HL-60 (cell line): ENCODE data around the gene NKX6-1.

Experiments used
- DNase-seq, 2 experiments: peaks; one replicate each; pipeline ENCODE4 v3.0.0-alpha.2; 2010 to 2020; ENCODE audit warnings: low read depth in 1 of 2, low spot score in 1 of 2
- H3K27ac ChIP-seq: fragments of 250-450 bp; sonication (Bioruptor Pico); replicated peaks from 2 replicates; pipeline ENCODE4 v1.5.1; 2020; ENCODE audit warnings: mild to moderate bottlenecking, moderate library complexity
- H3K27me3 ChIP-seq: fragments of 250-450 bp; sonication (Bioruptor Pico); 2 replicates; pipeline ENCODE4 v1.5.1; 2021; ENCODE audit warnings: mild to moderate bottlenecking, moderate library complexity; ENCODE audit not compliant: insufficient read depth, poor library complexity, severe bottlenecking
- H3K4me3 ChIP-seq: replicated peaks from 2 replicates; pipeline ENCODE4 v1.5.1; 2011; ENCODE audit warnings: mild to moderate bottlenecking, control low read depth, low read length; ENCODE audit not compliant: insufficient read depth
- CTCF ChIP-seq: IDR thresholded peaks from one replicate; pipeline ENCODE4 v1.5.1; 2011; ENCODE audit warnings: low read length, control low read depth, inconsistent platforms; ENCODE audit not compliant: insufficient read depth
- GABPA ChIP-seq: IDR thresholded peaks from 2 replicates; pipeline ENCODE4 v1.6.1; 2012; ENCODE audit warnings: low read depth
- POLR2AphosphoS5 ChIP-seq: IDR thresholded peaks from 2 replicates; pipeline ENCODE4 v1.6.1; 2012; ENCODE audit warnings: low read depth
- REST ChIP-seq: IDR thresholded peaks from 2 replicates; pipeline ENCODE4 v1.6.1; 2012; ENCODE audit warnings: low read depth; ENCODE audit not compliant: insufficient replicate concordance
- SPI1 ChIP-seq: IDR thresholded peaks from 2 replicates; pipeline ENCODE4 v1.6.1; 2012; ENCODE audit warnings: low read depth, mild to moderate bottlenecking, borderline replicate concordance

Gene NKX6-1

GRCh38 chr4:84501721-84502267, 2.7 kb upstream of the NKX6-1 start:
- no peak for DNase-seq
- Histone ChIP-seq H3K4me3 (no peak overlapping the region), H3K27ac (no peak overlapping the region), H3K27me3 (peaks cover 72% of the 10 kb centered on the region)
- TF ChIP-seq GABPA, result no peak
- TF ChIP-seq CTCF, result no peak
- no peak for TF ChIP-seq REST
- no peak for TF ChIP-seq POLR2AphosphoS5
- TF ChIP-seq SPI1, result no peak

- peaks cover 78% of the 10 kb centered on the region for H3K27me3 ChIP-seq
- DNase-seq, result no peak
- TF ChIP-seq SPI1 (no peak), POLR2AphosphoS5 (no peak), CTCF (no peak), REST (no peak), GABPA (no peak)
- H3K4me3 ChIP-seq, result no peak overlapping the region
- no peak overlapping the region for H3K27ac ChIP-seq
Measured at GRCh38 chr4:84501202-84501503, 2.1 kb upstream of the NKX6-1 start.

- peaks cover 82% of the 10 kb centered on the region for H3K27me3 ChIP-seq
- H3K27ac ChIP-seq, result no peak overlapping the region
- no peak for TF ChIP-seq REST
- no peak for DNase-seq
- no peak overlapping the region for H3K4me3 ChIP-seq
Measured at GRCh38 chr4:84500386-84501201, 1.5 kb upstream of the NKX6-1 start.
